GM21786 (cell line): Measurements from ENCODE around the gene PASK.

Experiments used
- ATAC-seq: cut with Tn5 transposase; IDR thresholded peaks from one replicate; pipeline ENCODE4 v1.9.1; 2021; ENCODE audit not compliant: unreplicated experiment

Gene PASK

DNA sequence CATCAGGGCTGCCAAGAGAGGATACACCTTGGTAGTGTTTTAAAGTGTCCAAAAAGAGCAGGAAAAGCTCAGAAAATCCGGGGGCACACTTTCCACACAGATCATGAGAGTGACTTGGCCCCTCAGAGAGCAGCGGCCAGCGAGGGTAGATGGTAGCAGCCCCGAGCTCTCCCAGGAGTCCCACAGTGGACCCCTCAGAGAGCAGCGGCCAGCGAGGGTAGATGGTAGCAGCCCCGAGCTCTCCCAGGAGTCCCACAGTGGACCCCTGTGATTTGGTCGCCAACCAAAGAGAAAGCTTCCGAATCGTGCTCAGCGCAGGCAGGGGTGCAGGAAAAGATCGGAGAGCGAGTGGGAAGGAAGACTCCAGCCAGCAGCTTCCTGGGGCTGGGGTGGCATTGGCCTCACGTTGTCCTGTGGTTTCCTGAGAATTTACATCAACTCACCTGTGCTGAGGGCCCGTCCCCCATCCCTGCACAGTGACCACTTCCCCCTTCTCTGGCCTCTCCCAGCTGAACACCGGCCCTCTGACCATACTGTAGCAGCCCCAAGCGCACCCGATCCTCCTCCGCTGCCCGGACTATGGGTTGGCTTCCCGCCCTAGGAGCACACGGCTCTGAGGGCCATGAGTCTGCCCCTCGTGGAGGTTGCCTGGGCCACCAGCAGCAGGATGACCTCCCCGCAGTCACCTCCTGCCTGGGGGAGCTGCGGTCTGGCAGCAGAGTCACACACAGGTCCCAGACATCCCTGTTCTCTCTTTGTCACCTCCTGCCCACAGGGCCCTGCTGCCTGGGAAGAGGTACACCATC lies 80.9 kb downstream of the PASK start:
- ATAC-seq, result no peak

GRCh38 chr2:241067501-241068135 lies 81.7 kb downstream of the PASK start:
- ATAC-seq, result no peak

- no peak for ATAC-seq
Measured at GRCh38 chr2:241066893-241067341, 82.4 kb downstream of the PASK start.

GRCh38 chr2:241066171-241066892 lies 82.9 kb downstream of the PASK start:
- ATAC-seq, result no peak

DNA sequence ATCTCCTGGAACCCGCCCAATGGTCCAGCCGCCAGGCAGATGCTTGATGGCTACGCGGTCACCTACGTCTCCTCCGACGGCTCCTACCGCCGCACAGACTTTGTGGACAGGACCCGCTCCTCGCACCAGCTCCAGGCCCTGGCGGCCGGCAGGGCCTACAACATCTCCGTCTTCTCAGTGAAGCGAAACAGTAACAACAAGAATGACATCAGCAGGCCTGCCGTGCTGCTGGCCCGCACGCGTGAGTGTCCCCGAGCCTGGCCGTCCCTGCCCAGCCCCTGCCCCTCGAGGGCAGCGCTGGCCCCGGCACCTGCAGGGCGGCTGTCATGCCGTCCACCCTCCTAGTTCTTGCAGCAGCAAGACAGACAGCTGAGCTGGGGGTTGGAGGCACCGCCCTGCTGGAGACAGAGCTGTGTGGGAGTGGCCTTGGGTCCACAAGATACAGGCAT lies 83.9 kb downstream of the PASK start:
- no peak for ATAC-seq

- ATAC-seq, result no peak
Measured at GRCh38 chr2:241064802-241065354, 84.4 kb downstream of the PASK start.

- ATAC-seq, result no peak
Measured at GRCh38 chr2:241064008-241064801, 85.1 kb downstream of the PASK start.

GRCh38 chr2:241063587-241063986 lies 85.7 kb downstream of the PASK start:
- no peak for ATAC-seq

- no peak for ATAC-seq
Measured at GRCh38 chr2:241063093-241063551, 86.2 kb downstream of the PASK start.

DNA sequence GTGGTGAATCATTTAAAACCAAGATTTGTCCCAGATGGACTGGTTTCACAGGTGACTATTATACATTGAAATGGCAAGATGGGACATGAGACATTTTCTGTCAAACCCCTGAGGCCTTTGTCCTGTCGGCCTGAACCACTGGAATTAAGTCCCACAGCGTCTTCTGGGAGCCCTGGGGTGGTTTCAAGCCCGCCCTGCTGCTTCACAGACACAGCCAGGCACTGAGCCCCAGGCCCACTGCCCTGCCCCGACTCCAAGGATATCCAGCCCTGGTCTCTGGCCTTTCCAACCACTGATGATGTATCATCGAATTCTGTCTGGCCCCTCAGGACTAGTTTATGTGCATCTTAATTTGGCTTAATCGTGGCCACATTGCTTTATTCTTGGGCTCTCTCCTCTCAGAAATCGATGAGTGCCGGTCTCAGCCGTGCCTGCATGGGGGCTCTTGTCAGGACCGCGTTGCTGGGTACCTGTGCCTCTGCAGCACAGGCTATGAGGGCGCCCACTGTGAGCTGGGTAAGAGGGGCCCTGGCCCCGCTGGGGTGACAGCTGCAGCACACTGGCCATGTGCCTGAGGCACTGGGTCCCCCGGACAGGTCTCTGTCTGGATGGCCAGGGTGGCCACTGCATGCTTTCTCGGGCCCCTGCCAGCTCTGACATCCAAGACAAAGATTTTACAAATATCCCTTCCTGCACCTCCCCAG lies 86.7 kb downstream of the PASK start:
- no peak for ATAC-seq

DNA sequence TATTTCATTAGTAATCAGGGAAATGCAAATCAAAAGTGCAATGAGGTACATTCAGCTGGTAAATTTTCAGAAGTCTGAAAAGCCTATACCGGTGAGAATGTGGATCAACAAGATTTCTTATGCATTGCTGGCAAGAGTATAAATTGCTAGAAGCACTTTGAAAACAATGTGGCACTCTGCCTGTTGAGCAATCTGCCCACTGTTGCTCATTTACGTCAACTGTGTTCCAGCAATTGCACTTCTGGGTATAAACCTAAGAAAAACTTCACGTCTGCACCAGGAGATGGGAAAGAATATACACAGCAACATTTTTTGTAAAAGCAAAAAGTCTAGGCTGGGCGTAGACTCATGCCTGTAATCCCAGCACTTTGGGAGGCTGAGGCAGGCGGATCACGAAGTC lies 88.0 kb downstream of the PASK start:
- ATAC-seq, result no peak
